22Rv1 (cell line): ENCODE data around the gene MEIOB.

Source experiments
- ZFX ChIP-seq: fragments of 450-650 bp; IDR thresholded peaks from 2 replicates; pipeline ENCODE4 v1.6.1; 2017; ENCODE audit warnings: antibody characterized with exemption, borderline replicate concordance
- TF ChIP-seq, protein P1 (sequence below): fragments of 450-650 bp; IDR thresholded peaks from 2 replicates; pipeline ENCODE4 v1.5.1; 2017; ENCODE audit warnings: mild to moderate bottlenecking

DNA sequence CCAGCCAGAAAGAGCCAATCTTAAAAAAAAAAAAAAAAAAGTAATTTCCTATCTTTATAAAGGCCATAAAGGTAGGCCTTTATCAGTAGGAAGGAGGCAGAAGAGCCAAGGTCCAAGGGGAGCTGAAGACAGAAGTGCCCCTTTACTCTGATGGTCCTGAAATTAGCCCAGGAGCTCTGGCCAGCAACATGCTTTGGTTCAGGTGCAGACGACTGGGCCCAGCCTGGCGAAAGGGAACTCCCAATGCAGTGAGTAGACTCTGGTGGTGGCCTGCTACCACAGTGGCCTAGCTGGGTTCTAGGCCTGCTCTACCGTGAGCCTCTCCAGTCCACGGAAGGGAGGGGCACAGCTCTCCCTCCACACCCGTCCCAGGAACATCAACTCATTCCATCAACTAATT is 23.1 kb upstream of the MEIOB start:
- TF ChIP-seq, protein P1, sequence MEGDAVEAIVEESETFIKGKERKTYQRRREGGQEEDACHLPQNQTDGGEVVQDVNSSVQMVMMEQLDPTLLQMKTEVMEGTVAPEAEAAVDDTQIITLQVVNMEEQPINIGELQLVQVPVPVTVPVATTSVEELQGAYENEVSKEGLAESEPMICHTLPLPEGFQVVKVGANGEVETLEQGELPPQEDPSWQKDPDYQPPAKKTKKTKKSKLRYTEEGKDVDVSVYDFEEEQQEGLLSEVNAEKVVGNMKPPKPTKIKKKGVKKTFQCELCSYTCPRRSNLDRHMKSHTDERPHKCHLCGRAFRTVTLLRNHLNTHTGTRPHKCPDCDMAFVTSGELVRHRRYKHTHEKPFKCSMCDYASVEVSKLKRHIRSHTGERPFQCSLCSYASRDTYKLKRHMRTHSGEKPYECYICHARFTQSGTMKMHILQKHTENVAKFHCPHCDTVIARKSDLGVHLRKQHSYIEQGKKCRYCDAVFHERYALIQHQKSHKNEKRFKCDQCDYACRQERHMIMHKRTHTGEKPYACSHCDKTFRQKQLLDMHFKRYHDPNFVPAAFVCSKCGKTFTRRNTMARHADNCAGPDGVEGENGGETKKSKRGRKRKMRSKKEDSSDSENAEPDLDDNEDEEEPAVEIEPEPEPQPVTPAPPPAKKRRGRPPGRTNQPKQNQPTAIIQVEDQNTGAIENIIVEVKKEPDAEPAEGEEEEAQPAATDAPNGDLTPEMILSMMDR, result no peak
- TF ChIP-seq ZFX, result no peak
